Stimulated activated CD4-positive, alpha-beta T cell treated with anti-CD3 and anti-CD28 coated beads, Interleukin-15, amount 100 ng/mL, for 48 hours (primary cell): ENCODE measurements around the gene FKBP3.
"Not testable (repeated sequence)": the region's sequence is repeated elsewhere in the genome, so short reads cannot be mapped to it uniquely, and the experiment has no call there.

Experiments used
- DNase-seq, 2 donors: peaks; one replicate each; pipeline ENCODE4 v3.0.0-alpha.2; 2020; ENCODE audit warnings: low read depth in 2 of 2

The FKBP3 gene

DNA sequence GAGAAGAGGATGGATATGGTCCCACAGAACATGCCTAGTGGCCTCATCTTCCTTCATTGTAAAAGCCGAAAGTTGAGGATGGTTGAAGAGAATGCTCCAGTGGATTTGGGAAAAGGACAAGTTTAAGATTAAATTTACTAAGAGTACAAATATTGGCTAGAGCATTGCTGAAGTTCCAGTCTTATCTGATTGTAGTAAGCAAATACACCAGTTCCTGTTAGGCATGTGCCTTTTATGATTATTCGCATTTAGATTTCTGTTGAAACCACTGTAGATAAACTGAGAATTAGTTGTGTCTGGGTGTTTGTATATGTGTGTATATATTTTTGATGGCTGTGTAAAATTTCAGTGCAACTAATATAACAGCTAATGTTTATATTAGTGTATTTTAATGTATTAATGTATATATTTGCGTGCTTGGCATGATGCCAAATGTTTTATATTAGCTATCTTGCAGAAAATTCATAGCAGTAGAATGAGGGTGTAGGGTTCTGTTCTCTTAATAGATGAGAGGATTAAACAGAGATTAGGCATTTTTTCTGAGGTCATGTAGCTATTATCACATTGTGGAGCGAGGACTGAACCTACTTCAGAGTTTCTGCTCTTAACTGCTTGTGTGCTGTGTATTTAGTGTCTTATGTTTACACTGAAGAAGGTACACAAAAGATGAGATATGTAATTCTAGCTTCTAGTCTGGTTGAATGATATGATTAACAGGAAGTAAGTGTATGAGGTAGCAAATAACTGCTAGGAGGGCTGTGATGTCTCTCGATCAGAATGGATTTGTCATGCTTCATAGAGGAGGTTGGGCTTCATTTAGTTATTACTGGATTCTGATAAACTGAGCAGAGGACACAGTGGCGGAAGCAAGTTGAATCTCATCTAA, 21.1 kb downstream of the FKBP3 start:
- DNase-seq, result no peak

DNA sequence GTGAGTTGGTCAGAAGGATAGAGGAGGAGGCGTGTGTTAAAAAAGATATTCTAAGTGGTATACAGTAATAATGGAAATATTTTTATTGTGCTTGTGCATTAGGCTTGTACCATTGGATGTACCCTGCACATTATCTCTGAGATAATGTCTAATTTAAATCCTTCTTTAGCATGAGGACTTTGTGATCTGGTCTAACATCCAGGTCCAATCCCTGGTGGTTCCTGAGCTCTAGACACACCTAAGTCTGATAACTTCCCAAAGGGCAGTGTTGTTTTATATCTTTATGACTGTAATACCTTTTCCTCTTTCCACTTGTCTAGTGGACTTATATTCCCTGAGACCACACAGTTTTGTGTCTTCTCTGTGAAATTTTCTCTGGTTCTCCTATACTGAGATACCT, 29.7 kb downstream of the FKBP3 start:
- DNase-seq, result no peak

DNA sequence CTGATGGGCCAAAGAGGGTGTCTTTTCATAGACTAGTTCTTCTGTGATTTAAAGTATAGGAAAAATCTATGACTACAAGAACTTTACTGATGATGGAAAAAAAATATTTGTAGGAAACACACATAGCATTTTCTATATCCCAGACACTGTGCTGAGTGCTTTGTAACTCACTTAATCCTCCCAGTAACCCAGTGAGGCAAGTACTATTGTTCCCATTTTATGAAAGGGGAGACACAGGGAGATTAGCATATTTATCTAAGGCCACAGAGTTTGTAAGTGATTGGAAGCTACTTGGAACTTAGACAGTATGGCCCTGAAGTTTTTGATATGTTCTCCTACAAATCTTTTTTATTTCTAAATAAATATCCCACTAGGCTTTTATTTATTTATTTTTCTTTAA, 30.5 kb downstream of the FKBP3 start:
- DNase-seq, result no peak

DNA sequence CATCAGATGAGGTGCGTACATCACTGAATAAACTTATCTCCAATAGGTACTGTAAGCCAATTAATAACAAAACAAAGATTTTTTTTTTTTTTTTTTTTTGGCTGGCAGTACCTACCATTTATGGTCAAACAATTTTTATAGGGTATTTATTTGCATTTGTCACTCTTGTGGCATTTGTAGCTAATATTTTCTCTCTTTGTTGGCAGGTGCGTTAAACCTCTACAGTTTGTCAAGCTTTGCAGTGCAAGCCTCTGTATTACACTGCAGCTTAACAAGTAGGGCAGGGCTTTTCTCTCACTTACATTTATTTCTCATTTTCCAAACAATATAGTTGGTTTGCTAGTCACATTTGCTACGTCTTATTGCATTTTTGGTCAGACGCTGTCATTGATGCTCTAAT, 38.1 kb downstream of the FKBP3 start:
- DNase-seq, result no peak

DNA sequence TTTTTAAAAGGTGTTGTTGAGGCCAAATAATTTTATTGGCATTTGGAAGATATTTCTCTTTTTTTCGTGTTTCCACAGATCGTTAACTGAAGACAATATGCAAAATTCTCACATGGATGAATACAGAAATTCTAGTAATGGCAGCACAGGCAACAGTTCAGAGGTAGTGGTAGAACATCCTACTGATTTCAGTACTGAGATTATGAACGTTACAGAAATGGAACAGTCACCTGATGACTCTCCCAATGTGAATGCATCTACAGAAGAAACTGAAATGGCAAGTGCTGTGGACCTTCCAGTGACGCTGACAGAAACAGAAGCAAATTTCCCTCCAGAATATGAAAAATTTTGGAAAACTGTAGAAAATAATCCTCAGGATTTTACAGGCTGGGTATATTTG, 39.1 kb downstream of the FKBP3 start:
- DNase-seq, result no peak

DNA sequence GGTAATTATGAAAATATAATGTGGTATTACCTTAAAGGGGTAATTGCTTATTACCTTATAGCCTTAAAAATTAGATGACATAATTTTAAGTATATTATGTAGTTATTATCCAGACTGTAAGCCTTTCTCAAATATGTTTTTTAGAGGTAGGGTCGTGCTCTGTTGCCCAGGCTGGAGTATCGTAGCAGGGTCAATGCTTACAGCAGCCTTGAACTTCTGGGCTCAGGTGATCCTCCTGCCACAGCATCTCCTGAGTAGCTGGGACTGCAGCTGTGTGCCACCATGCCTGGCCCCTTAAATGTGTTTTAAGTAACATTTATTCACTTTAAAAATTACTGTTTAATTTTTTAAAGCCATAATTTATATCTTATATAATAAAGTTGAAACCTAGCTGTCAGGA, 40.0 kb downstream of the FKBP3 start:
- no peak for DNase-seq

DNA sequence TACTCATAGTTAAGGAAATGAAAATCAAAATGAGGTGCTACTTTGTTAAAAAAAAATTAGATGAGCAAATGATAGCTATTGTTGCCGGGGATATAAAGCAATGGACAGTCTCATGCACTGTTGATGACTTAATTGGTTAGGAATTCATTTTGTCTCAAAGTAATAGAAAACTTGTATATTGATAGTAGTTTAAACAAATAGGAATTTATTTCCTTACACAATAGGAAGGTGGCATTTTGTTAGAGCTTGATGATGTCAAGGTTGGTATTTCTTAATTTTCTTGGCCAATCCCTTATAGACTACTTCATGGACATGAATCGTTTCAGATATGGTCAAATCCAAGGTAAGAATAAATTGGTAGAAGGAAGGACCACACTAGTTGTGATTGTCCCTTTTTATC, 42.6 kb downstream of the FKBP3 start:
- no peak for DNase-seq

DNA sequence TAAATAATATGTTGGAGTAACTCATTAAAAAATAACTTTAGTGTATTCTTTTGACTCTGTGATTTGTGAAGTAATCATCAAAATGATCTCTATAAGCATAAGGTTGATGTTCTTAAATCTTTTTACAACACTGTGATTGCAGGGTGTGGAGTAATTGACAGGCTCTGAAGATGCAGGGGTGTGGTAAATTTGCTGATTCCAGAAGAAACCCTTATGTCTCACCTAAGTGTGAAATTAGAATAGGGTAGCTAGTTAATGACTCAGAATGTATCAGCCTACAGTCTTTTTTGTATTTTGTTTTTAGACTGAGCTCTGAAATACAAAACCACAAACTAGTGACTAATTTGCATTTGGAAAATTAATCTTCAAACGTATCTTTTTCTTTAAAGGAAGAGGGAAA, 44.5 kb downstream of the FKBP3 start:
- no peak for DNase-seq

DNA sequence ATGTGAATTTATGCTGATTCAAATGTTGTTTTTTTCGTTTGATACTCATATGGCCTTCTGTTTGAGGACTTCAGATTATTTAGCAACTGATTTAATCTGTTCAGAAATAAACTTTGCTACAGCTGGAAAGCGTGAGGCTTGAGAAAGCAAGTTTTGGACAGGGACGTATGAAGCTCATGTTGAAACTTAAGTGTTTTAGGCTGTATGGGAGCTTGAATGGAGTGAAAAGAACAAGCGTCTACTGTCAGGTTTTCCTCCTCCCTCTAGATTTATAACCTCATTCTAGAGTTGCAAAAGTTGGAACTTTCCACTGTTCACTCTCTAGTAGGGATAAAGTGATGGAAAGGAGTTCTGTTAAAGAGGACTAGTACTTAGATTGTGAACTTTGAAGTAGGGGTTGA, 49.3 kb downstream of the FKBP3 start:
- no peak for DNase-seq

DNA sequence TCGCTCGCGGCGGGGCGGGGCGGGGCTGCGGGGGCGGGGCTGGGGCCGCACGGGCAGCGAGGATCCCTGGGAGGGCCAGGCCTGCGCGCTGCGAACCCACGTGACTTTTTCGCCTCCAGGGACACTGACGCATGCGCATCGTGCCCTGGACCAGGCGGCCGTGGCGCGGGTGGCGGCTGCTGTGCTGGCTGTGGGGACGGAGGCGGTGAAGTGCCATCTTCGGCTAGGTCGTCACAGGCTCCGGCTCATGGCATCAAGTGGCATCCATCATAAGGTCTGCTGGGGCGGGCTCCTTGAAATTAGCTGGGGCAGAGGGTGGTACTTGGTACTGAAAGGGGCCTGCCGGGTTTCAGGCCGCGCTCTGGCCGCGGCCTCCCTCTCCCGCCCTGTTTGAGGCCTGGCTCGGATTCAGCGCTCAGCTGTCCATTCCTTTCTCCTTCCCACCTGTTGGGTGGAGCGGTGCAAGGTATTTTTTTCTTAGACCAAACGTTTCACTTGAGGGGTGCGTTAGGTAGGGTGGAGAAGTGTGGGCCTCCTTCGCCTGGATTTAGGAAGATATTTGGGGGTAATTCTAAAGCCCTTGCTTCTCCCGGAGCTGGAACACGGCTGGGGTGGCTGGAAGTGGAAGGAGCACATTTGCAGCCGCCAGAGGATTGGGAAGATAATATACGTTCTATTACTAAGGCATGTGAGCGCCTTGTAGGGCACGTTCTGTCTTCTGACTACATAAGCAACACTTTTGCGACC, 50.1 kb downstream of the FKBP3 start, which contains the start of gene PRPF39:
PRPF39 (plus strand) TSS at position 141 of the 747 bp plus-strand sequence. CDS start 11,124 bp downstream, outside the sequence.
- DNase-seq, result peak; percentile 91 to 94

DNA sequence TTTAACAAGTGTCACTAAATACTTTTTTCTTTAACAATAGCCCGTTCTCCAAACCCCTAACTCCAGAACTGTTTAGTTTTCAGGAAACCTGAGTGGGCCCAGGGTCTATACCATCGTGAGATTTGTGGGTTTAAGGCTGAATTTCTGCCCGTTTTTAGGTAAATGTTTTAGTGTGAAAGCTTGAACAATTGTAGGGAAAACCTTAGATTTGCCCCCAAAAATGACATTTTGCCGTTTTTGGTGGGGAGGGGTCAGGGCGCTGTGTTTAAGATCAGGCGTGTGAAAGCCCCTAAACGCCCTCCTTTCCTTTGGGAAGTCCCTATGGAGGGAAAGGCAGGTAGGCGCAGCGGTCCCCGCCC, 50.7 kb downstream of the FKBP3 start:
- no peak for DNase-seq

DNA sequence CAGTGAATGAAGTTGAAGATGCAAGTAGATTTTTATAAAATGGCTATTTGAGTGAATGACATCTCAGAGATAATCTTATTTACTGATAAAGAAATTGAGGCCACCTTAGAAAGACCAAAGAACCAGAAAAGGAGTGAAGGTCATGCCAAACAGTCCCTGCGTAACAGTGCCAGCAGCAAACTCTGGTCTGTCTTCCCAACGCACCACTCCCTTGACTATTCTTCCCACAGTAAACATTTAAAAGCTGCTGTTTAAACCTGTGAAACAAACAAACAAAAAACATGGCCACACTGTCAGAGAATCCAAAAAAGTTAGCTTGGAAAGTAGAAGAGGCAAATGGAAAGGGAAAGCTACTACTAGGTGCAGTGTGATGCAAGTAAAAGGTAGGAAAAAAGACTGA, 51.9 kb downstream of the FKBP3 start:
- DNase-seq, result no peak

DNA sequence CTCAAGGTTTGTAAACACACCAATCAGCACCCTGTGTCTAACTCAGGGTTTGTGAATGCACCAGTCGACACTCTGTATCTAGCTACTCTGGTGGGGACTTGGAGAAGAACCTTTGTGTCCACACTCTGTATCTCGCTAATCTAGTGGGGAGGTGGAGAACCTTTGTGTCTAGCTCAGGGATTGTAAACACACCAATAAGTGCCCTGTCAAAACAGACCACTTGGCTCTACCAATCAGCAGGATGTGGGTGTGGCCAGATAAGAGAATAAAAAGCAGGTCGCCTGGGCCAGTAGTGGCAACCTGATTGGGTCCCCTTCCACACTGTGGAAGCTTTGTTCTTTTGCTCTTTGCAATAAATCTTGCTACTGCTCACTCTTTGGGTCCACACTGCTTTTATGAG, 53.2 kb downstream of the FKBP3 start:
- not testable (repeated sequence) for DNase-seq

DNA sequence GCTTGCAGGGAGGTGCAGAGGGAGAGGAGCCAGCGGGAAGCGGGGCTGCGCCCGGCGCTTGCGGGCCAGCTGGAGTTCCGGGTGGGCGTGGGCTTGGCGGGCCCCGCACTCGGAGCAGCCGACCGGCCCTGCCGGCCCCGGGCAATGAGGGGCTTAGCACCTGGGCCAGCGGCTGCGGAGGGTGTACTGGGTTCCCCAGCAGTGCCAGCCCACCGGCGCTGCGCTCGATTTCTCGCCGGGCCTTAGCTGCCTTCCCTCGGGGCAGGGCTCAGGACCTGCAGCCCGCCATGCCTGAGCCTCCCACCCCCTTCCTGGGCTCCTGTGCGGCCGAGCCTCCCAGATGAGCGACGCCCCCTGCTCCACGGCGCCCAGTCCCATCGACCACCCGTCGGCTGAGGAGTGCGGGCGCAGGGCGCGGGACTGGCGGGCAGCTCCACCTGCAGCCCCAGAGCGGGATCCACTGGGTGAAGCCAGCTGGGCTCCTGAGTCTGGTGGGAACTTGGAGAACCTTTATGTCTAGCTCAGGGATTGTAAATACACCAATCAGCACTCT, 53.8 kb downstream of the FKBP3 start:
- DNase-seq, result not testable (repeated sequence)

DNA sequence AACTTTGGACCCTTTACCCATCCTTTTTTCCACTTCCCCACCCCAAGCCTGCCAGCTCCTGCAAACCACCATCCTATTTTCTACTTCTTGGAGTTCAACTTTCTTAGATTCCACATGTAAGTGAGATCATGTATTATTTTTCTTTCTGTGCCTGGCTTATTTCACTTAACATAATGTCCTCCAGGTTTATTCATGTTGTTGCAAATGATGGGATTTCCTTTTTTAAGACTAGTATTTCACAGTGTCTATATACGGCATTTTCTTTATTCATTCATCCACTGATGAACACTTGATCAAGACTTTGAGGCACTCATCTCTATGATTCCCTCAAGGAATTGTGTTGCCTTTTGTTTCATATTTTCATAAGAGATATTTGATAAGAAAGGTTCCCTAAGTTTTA, 56.0 kb downstream of the FKBP3 start:
- no peak for DNase-seq

DNA sequence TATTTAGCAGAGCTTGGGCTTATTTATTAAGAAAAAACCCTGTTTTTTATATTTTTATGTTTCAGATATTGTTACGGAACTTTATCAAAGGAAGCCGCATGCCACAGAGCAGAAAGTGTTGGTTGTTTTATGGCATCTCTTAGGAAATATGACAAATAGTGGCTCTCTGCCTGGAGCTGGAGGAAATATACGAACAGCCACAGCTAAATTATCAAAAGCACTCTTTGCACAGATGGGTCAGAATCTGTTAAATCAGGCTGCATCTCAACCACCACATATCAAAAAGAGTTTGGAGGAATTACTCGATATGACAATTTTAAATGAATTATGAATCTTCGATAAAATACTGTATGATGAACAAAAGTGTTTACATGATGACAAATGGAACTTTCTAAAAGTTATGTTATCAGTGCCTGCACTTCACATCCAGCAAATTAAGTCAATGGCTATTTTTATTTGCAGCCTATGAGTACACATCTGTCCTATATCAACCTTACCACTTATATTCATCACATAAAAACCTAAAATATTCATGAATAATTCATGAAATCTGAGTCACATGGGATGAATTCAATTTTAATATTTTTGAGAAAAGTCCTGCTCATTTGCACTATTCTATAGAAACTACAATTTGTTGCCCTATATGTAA, 60.9 kb downstream of the FKBP3 start:
- DNase-seq, result no peak

DNA sequence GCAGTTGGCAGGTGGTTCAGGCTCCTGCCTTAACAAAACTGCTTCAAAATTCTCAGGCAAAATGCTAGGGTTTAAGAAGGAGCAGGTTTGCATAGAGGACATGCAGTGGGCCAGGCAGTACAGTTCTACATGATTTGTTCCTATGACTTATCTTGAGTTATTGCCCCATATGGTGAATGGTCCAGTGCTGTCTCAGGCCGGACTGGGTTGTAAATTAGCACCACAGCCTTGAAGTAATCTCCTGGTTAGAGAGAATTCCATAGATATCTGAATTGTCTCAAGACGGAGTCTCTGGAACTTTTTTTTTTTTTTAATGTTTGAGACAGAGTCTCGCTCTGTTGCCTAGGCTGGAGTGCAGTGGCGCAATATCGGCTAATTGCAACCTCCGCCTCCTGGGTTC, 62.2 kb downstream of the FKBP3 start:
- no peak for DNase-seq

DNA sequence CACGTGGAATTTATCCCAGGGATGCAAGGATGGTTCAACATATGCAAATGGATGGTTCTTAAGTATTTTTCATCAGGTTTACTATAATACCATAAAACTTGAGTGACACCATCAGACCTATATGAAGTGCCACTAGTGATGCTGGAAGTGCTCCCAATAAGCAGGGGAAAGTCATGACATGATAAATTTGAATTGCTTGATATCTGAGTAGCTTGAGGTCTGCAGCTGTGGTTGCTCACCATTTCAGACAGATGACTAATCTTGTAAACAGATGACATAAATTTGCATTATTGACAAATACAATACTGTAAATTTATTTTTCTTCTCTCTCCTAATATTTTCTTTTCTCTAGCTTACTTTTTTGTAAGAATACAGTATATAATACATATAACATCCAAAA, 64.1 kb downstream of the FKBP3 start:
- no peak for DNase-seq

DNA sequence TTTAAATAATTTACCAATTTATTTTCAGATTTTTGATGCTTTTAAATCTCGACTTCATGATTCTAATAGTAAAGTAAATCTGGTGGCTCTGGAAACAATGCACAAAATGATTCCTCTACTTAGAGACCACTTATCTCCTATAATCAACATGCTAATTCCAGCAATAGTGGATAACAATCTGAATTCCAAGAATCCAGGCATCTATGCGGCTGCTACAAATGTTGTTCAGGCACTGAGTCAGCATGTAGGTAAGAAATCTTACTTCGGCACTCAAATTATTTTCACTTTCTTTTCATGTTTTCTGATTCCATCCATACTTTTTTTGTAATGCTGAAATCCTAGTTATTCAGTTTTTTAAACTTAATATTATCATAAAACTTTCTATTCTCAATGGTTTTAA, 65.9 kb downstream of the FKBP3 start:
- no peak for DNase-seq

DNA sequence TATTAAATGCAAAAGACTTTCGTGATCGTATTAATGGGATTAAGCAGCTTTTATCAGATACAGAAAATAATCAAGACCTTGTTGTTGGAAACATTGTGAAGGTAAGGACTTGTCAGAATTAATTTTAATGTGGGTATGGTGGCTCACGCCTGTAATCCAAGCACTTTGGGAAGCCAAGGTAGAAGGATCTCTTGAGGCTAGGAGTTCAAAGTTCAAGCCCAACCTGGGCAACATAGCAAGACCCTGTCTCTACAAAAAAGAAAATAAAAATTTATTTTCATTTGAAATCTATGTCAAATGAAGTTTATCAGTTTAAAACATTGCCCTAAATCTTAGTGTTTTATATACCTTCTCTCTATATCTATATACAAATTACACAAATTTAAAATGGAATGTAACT, 67.6 kb downstream of the FKBP3 start:
- DNase-seq, result no peak

DNA sequence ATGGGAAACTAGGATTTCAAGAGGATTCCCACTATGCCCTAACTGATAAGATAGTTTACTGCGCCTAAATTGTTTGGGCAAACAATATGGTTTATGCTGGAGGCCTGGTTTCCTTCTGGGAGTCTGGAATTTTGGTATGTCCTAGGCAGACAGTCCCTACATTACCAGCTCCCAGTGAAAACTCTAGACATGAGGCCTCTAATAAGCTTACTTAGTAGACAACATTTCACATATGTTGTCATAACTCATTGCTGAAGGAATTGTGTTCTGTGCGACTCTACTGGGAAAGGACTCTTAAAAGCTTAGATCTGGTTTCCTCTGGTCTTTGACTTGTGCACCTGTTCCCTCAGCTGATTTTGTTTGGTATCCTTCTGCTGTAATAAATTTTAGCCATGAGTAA, 68.3 kb downstream of the FKBP3 start:
- no peak for DNase-seq
